OCI-LY1 (cell line): ENCODE measurements around the gene DOCK3.

Experiments
- EZH2 ChIP-seq: fragments of 200-600 bp; sonication (generic), shearing (Covaris generic); IDR thresholded peaks from 2 replicates; pipeline ENCODE4 v1.8.0; 2017; ENCODE audit warnings: borderline replicate concordance, mixed run types, mild to moderate bottlenecking, antibody characterized with exemption, low read length, moderate library complexity, mixed read lengths
- TF ChIP-seq, protein P1 (sequence below): fragments of 200-600 bp; sonication (generic), shearing (Covaris generic); IDR thresholded peaks from 2 replicates; pipeline ENCODE4 v1.5.1; 2017; ENCODE audit warnings: mild to moderate bottlenecking, antibody characterized with exemption, low read length, moderate library complexity, mixed read lengths

DNA sequence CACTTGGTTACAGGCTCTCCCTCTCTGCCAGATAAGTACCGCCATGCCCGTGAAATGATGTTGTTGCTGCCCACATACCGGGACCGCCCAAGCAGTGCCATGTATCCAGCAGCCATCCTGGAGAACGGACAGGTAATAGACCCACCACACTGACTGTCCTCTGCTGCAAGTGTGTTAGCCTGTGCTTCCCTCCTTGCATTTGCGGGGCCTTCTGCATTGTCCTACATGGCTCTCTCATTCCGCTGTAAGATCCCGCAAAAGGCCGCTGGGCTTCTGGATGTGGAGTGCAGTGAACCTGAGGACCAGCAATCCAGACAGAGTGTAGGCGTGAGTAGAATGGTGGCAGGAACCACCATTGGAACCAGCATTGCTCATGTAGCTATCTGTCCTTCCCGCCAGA, 699.7 kb downstream of the DOCK3 start:
- TF ChIP-seq, protein P1, sequence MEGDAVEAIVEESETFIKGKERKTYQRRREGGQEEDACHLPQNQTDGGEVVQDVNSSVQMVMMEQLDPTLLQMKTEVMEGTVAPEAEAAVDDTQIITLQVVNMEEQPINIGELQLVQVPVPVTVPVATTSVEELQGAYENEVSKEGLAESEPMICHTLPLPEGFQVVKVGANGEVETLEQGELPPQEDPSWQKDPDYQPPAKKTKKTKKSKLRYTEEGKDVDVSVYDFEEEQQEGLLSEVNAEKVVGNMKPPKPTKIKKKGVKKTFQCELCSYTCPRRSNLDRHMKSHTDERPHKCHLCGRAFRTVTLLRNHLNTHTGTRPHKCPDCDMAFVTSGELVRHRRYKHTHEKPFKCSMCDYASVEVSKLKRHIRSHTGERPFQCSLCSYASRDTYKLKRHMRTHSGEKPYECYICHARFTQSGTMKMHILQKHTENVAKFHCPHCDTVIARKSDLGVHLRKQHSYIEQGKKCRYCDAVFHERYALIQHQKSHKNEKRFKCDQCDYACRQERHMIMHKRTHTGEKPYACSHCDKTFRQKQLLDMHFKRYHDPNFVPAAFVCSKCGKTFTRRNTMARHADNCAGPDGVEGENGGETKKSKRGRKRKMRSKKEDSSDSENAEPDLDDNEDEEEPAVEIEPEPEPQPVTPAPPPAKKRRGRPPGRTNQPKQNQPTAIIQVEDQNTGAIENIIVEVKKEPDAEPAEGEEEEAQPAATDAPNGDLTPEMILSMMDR: no peak
- no peak for TF ChIP-seq EZH2
